ENCODE results near the gene RNF25. TPM values are rescaled to one million over a fixed set of nuclear protein-coding genes. Genes with fewer than 3 reads are reported as not detected.

RNF25 gene
- total and polyA plus RNA-seq, 2 experiments from 2014 or later, result 18.3 to 22.2 TPM

DNA sequence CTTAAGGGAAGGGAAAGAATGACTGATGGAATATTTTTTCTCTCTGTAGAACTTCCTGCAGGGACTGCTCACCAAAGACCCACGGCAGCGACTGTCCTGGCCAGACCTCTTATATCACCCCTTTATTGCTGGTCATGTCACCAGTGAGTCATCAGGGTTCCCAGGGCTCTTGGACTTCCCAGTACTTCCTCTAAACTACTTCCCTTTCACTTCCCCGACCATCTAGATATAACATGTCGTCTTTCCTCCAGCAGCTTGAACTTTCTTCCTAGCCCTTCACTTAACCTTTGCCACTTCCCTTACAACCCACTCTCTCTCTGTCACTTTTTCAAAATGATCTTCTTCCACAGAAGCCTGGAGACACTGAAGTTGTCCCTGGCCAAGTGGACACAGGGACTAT lies 7.3 kb upstream of the RNF25 start:
- TF ChIP-seq STAT1 (IDR thresholded peaks at IDR 0.05; ENCODE audit: unreplicated experiment), result no peak
- TF ChIP-seq, protein P1, sequence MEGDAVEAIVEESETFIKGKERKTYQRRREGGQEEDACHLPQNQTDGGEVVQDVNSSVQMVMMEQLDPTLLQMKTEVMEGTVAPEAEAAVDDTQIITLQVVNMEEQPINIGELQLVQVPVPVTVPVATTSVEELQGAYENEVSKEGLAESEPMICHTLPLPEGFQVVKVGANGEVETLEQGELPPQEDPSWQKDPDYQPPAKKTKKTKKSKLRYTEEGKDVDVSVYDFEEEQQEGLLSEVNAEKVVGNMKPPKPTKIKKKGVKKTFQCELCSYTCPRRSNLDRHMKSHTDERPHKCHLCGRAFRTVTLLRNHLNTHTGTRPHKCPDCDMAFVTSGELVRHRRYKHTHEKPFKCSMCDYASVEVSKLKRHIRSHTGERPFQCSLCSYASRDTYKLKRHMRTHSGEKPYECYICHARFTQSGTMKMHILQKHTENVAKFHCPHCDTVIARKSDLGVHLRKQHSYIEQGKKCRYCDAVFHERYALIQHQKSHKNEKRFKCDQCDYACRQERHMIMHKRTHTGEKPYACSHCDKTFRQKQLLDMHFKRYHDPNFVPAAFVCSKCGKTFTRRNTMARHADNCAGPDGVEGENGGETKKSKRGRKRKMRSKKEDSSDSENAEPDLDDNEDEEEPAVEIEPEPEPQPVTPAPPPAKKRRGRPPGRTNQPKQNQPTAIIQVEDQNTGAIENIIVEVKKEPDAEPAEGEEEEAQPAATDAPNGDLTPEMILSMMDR (conservative IDR thresholded peaks at IDR 0.05; ENCODE audit: low read depth in 2 of 2), result no peak
- TF ChIP-seq CREB1 (CRISPR knock-in tag; IDR thresholded peaks at IDR 0.05; ENCODE audit: low read depth), result no peak
- TF ChIP-seq ZNF331 (CRISPR knock-in tag; IDR thresholded peaks at IDR 0.05; ENCODE audit: low read depth), result no peak
- Mint-ChIP-seq H3K27ac (no peak overlapping the region), H3K4me1 (no peaks in the 10 kb centered on the region), H3K4me3 (no peak overlapping the region), H3K27me3 (ENCODE audit: insufficient read depth, low read depth, poor library complexity) (no peaks in the 10 kb centered on the region), H3K36me3 (ENCODE audit: low read depth) (peaks cover 36% of the 10 kb centered on the region), H3K9me3 (no peaks in the 10 kb centered on the region)
- no peak for DNase-seq (ENCODE audit: low spot score)
- Histone ChIP-seq H3K36me3 (ENCODE audit: insufficient read depth) (peaks cover 19% of the 10 kb centered on the region; the same call in 1 of the 2 replicates), H3F3A (replicated peaks; ENCODE audit: low read depth) (no peaks in the 10 kb centered on the region), H4K20me1 (replicated peaks; ENCODE audit: insufficient read depth) (no peaks in the 10 kb centered on the region), H3K9me2 (ENCODE audit: insufficient read depth) (no peaks in the 10 kb centered on the region), H3K4me3 (no peak overlapping the region), H2AFZ (no peak overlapping the region), H3K27ac (ENCODE audit: low read depth) (no peak overlapping the region), H3K27me3 (ENCODE audit: insufficient read depth) (no peaks in the 10 kb centered on the region), H3K4me2 (no peak overlapping the region), H3K79me2 (replicated peaks; ENCODE audit: insufficient read depth) (no peaks in the 10 kb centered on the region), H3K4me1 (ENCODE audit: insufficient read depth) (no peaks in the 10 kb centered on the region)
- no peak for ATAC-seq

DNA sequence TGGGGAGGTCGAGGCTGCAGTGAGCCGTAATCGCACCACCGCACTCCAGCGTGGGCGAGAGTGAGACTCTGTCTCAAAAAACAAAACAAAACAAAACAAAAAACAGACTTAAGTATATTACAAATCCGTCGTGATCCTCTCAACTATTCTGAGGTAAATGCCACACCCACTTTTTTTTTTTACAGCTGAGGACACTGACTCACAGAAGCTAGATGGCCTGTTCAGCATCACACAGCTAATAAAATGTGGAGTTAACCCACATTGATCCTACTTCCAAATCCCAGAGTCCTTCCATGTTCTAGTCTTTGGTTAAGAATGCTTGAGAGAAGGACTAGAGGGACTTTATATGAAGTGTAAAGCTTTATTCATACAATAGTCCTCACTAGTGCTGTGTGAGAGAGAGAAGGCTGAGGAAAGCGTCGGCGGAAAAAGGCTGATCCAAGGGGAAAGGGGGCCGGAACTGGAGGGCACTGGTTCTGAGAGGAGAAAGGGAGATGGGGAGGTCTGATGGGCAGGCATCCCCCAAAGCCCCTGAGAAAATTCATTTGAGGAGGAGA lies 627 bp downstream of the RNF25 start:
- H2AFZ ChIP-seq, result peak overlapping the region; percentile 85

More for the DNA sequence above, 627 bp downstream of the RNF25 start:
- TF ChIP-seq STAT1 (IDR thresholded peaks at IDR 0.05; ENCODE audit: unreplicated experiment) (no peak), EZH2phosphoT487 (IDR thresholded peaks at IDR 0.05; ENCODE audit: unreplicated experiment) (no peak), JUNB (IDR thresholded peaks at IDR 0.05; ENCODE audit: unreplicated experiment) (no peak), POLR2AphosphoS5 (IDR thresholded peaks at IDR 0.05; ENCODE audit: low read depth) (no peak), CREB1 (CRISPR knock-in tag; IDR thresholded peaks at IDR 0.05; ENCODE audit: low read depth) (no peak), NANOG (IDR thresholded peaks at IDR 0.05; ENCODE audit: borderline replicate concordance) (no peak), ZNF331 (CRISPR knock-in tag; IDR thresholded peaks at IDR 0.05; ENCODE audit: low read depth) (no peak), EZH2 (IDR thresholded peaks at IDR 0.05; ENCODE audit: low read depth, unreplicated experiment) (no peak), ZNF114 (CRISPR knock-in tag; IDR thresholded peaks at IDR 0.05) (no peak)
- TF ChIP-seq, protein P1 (conservative IDR thresholded peaks at IDR 0.05; ENCODE audit: low read depth in 2 of 2), result no peak
- TF ChIP-seq, protein P2, sequence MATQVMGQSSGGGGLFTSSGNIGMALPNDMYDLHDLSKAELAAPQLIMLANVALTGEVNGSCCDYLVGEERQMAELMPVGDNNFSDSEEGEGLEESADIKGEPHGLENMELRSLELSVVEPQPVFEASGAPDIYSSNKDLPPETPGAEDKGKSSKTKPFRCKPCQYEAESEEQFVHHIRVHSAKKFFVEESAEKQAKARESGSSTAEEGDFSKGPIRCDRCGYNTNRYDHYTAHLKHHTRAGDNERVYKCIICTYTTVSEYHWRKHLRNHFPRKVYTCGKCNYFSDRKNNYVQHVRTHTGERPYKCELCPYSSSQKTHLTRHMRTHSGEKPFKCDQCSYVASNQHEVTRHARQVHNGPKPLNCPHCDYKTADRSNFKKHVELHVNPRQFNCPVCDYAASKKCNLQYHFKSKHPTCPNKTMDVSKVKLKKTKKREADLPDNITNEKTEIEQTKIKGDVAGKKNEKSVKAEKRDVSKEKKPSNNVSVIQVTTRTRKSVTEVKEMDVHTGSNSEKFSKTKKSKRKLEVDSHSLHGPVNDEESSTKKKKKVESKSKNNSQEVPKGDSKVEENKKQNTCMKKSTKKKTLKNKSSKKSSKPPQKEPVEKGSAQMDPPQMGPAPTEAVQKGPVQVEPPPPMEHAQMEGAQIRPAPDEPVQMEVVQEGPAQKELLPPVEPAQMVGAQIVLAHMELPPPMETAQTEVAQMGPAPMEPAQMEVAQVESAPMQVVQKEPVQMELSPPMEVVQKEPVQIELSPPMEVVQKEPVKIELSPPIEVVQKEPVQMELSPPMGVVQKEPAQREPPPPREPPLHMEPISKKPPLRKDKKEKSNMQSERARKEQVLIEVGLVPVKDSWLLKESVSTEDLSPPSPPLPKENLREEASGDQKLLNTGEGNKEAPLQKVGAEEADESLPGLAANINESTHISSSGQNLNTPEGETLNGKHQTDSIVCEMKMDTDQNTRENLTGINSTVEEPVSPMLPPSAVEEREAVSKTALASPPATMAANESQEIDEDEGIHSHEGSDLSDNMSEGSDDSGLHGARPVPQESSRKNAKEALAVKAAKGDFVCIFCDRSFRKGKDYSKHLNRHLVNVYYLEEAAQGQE (IDR thresholded peaks at IDR 0.05; ENCODE audit: unreplicated experiment), result no peak
- TF ChIP-seq, protein P3, sequence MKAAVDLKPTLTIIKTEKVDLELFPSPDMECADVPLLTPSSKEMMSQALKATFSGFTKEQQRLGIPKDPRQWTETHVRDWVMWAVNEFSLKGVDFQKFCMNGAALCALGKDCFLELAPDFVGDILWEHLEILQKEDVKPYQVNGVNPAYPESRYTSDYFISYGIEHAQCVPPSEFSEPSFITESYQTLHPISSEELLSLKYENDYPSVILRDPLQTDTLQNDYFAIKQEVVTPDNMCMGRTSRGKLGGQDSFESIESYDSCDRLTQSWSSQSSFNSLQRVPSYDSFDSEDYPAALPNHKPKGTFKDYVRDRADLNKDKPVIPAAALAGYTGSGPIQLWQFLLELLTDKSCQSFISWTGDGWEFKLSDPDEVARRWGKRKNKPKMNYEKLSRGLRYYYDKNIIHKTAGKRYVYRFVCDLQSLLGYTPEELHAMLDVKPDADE (IDR thresholded peaks at IDR 0.05), result no peak
- Histone ChIP-seq H3K4me1 (ENCODE audit: insufficient read depth) (peaks cover 4% of the 10 kb centered on the region), H3K4me3 (peak overlapping the region; percentile 76), H3K27me3 (ENCODE audit: insufficient read depth) (no peaks in the 10 kb centered on the region), H3K4me2 (peak overlapping the region; percentile 81), H3K79me2 (replicated peaks; ENCODE audit: insufficient read depth) (peaks cover 28% of the 10 kb centered on the region), H3K36me3 (ENCODE audit: insufficient read depth) (peaks cover 13% of the 10 kb centered on the region), H3K9me2 (ENCODE audit: insufficient read depth) (no peaks in the 10 kb centered on the region), H3F3A (replicated peaks; ENCODE audit: low read depth) (no peaks in the 10 kb centered on the region), H4K20me1 (replicated peaks; ENCODE audit: insufficient read depth) (0 out of 2 replicates have a peak, but pooled peaks cover 13% of the 10 kb centered on the region), H3K27ac (ENCODE audit: low read depth) (peak overlapping the region; percentile 35; the same call in 1 of the 2 replicates)
- ATAC-seq, result peak; percentile 17
- no peaks in the 10 kb centered on the region for H3K9me3 Mint-ChIP-seq
- H3K4me1 Mint-ChIP-seq, result peaks cover 4% of the 10 kb centered on the region; the same call in 2 of the 3 replicates
- H3K27me3 Mint-ChIP-seq (ENCODE audit: insufficient read depth, low read depth, poor library complexity), result peaks cover 8% of the 10 kb centered on the region
- H3K36me3 Mint-ChIP-seq (ENCODE audit: low read depth), result peaks cover 24% of the 10 kb centered on the region
- H3K27ac Mint-ChIP-seq, result peak overlapping the region; percentile 93; the same call in 1 of the 2 replicates
- H3K4me3 Mint-ChIP-seq, result peak overlapping the region; percentile 95
- peak; percentile 14 for DNase-seq (ENCODE audit: low spot score)

All from GM23338 (cell line).